Lung (tissue), 12 donors: ENCODE data around the gene HOXA9. TPM values are rescaled to one million over a fixed set of nuclear protein-coding genes. Genes with fewer than 3 reads are reported as not detected.

ENCODE experiments used
- ATAC-seq: fragments of 200-7000 bp; cut with Tn5 transposase; one replicate; pipeline ENCODE4 v1.9.1; 2020; ENCODE audit warnings: moderate number of reproducible peaks; ENCODE audit not compliant: insufficient read depth, low FRiP score
- DNase-seq, 3 donors: peaks; one replicate each; pipeline ENCODE4 v3.0.0-alpha.2; 2013 to 2017
- H3K27ac ChIP-seq, 2 donors: one replicate each; pipeline ENCODE4 v1.5.1; 2013; ENCODE audit warnings: mild to moderate bottlenecking in 2 of 2, moderate library complexity in 2 of 2, control low read depth in 1 of 2, inconsistent platforms in 1 of 2, low read depth in 1 of 2, low read length in 1 of 2
- H3K27me3 ChIP-seq, 3 donors: one replicate each; pipeline ENCODE4 v1.5.1; 2013; ENCODE audit warnings: low read length in 2 of 3; ENCODE audit not compliant: control insufficient read depth in 3 of 3, insufficient read depth in 3 of 3
- H3K36me3 ChIP-seq, 4 donors: one replicate each; pipeline ENCODE4 v1.5.1; 2013; ENCODE audit warnings: low read length in 4 of 4, mild to moderate bottlenecking in 1 of 4, moderate library complexity in 1 of 4; ENCODE audit not compliant: control insufficient read depth in 4 of 4, insufficient read depth in 4 of 4
- H3K4me1 ChIP-seq, 5 donors: one replicate each; pipeline ENCODE4 v1.5.1; 2013; ENCODE audit warnings: low read length in 5 of 5, mild to moderate bottlenecking in 2 of 5, moderate library complexity in 1 of 5; ENCODE audit not compliant: control insufficient read depth in 5 of 5, insufficient read depth in 5 of 5
- H3K4me3 ChIP-seq: one replicate; pipeline ENCODE4 v1.5.1; 2013; ENCODE audit warnings: mild to moderate bottlenecking, control low read depth, moderate library complexity
- H3K9ac ChIP-seq, 2 donors: one replicate each; pipeline ENCODE4 v1.5.1; 2013; ENCODE audit warnings: low read length in 2 of 2, control low read depth in 1 of 2; ENCODE audit not compliant: insufficient read depth in 1 of 2
- H3K9me3 ChIP-seq, 4 donors: one replicate each; pipeline ENCODE4 v1.5.1; 2013; ENCODE audit warnings: low read length in 3 of 4, mild to moderate bottlenecking in 1 of 4, moderate library complexity in 1 of 4; ENCODE audit not compliant: control insufficient read depth in 4 of 4, insufficient read depth in 3 of 4
- WGBS, 2 donors: extraction: QIAGEN DNeasy Blood & Tissue Kit; methylation state at CpG; one replicate each; pipeline ENCODE4 v1.1.7; 2013; 5-methylcytosine and 5-hydroxymethylcytosine counted together
- polyA plus RNA-seq, 2 donors: library from polyadenylated mRNA; stranded (reverse); fragments of 200-250 nt; gene quantifications; one replicate each; pipeline ENCODE4 v1.2.1, GENCODE V29; 2013
- total RNA-seq, 2 donors: library from RNA; depleted of rRNA in 1 of 2; stranded (reverse); fragments of >200 nt in 1 of 2; gene quantifications; one replicate each; pipeline ENCODE4 v1.2.1, GENCODE V29; 2014 to 2021
- TF ChIP-seq, protein P1 (sequence below): IDR thresholded peaks from 2 replicates; pipeline ENCODE4 v1.5.1; 2012; ENCODE audit warnings: mild to moderate bottlenecking; ENCODE audit errors: control extremely low read depth, extremely low read depth
- donor health status: control.
- donor health status: control.
- donor health status: Bipolar disorder and iron deficiency.
- donor health status: healthy.
- donor health status: DM: yes; HTN: yes; CAD: no.

The HOXA9 gene
- total and polyA plus RNA-seq, 4 donors = 0.11 to 0.85 (median 0.43) TPM

DNA sequence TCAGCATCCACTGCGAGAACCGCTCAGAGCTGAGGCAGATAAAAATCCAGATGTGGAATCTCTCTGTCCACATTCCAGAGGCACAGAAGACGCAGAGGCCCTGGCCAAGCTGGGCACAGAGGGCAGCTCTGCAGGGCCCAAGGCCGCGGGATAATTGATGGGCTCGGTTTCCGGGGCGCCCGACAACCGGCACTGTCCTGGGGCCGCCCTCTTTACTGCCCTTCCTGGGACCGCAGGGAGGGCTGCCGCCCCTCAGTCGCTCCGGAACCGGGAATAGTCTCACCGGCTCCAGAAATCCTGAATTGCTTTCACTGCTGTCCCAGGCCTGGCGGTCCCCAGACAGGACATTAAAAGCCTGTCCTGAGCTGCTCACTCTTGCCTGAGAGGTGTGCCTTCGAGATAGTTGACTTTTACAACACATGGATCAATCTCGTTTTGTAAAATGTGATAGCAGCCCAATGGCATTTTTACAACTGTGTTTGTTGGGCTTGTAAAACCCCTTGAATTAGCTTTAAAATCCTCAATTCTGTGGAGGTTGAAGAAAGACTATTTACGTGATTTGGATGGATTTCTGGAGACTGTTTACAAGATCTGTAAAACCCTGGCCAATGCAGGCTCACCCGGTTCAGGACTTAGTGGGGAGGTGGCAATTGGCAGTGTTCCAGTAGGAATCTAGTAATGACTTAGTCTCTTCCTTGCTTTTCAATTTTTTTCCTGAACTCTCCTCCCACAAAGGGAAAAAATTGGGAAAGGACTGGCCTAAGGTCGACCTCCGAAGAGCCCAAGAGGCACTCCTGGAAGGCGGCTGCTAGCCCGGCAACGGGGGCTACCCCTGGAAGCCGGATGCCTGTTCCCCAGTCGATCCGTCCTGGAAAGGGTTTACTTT, 16.3 kb downstream of the HOXA9 start:
- peaks cover 0 to 62% (median 23%) of the 10 kb centered on the region in 3 donors for H3K27me3 ChIP-seq

DNA sequence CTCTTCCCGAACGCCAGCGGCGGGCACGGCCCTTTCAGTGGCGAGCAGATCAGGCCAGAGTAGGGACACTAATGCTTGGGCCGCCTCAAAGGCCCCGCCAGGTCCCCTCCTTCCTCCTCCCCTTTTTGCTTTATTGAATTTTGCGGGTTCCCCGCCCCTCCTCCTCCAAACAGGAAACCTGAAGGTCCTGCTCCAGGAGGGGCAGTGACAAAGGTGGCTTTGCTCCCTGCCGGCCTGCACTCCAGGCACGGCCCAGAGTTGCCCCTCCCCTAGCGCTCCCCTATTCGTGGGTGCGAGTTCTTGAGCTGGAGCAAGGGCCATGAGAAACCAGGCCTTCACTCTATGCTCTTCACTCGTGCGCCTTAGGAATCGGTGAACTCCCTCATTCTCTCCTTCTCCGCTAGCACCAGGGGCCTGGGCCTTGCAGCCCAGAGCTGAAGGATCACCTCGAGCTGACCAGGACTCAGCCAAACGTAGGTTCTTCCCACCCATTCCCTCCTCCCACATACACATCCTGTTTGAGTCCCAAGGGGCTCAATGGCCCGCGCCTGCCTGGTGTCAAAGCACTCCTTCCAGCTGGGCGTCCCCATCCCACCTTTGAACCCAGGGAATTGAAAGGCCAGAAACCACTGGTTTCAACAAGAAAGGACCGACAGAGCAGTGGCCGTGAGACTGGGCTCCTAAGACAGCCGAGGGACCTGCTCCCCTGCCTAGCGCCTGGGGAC, 17.1 kb downstream of the HOXA9 start:
- Histone ChIP-seq H3K4me3 (peak overlapping the region; percentile 2), H3K9ac (peak overlapping the region in 1 of 2 donors; percentile 87), H3K9me3 (peaks cover 0 to 4% (median 0%) of the 10 kb centered on the region in 4 donors), H3K27ac (peak overlapping the region in 1 of 2 donors; percentile 95), H3K36me3 (peaks cover 0 to 9% (median under 1%) of the 10 kb centered on the region in 4 donors), H3K27me3 (peaks cover 0 to 54% (median 15%) of the 10 kb centered on the region in 3 donors), H3K4me1 (peaks cover 0 to 58% (median 8%) of the 10 kb centered on the region in 5 donors)
- TF ChIP-seq, protein P1, sequence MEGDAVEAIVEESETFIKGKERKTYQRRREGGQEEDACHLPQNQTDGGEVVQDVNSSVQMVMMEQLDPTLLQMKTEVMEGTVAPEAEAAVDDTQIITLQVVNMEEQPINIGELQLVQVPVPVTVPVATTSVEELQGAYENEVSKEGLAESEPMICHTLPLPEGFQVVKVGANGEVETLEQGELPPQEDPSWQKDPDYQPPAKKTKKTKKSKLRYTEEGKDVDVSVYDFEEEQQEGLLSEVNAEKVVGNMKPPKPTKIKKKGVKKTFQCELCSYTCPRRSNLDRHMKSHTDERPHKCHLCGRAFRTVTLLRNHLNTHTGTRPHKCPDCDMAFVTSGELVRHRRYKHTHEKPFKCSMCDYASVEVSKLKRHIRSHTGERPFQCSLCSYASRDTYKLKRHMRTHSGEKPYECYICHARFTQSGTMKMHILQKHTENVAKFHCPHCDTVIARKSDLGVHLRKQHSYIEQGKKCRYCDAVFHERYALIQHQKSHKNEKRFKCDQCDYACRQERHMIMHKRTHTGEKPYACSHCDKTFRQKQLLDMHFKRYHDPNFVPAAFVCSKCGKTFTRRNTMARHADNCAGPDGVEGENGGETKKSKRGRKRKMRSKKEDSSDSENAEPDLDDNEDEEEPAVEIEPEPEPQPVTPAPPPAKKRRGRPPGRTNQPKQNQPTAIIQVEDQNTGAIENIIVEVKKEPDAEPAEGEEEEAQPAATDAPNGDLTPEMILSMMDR = no peak
- 10 to 16% methylated on average over 28 of the region's 28 CpGs for WGBS, 2 donors
- ATAC-seq (no peak), DNase-seq (peak; percentile 62 to 77 (median 72))

More for the DNA sequence above, 16.3 kb downstream of the HOXA9 start:
- 21 to 33% methylated on average over 30 of the region's 30 CpGs for WGBS, 2 donors
- H3K4me1 ChIP-seq = peaks cover 0 to 63% (median 8%) of the 10 kb centered on the region in 5 donors
- peaks cover 0 to 4% (median 0%) of the 10 kb centered on the region in 4 donors for H3K9me3 ChIP-seq
- ATAC-seq = no peak
- H3K9ac ChIP-seq = peak overlapping the region in 1 of 2 donors; percentile 87
- H3K36me3 ChIP-seq = peaks cover 0 to 5% (median 0%) of the 10 kb centered on the region in 4 donors
- DNase-seq = peak; percentile 48 to 86 (median 77)
- peak overlapping the region in 1 of 2 donors; percentile 95 for H3K27ac ChIP-seq
- no peak overlapping the region for H3K4me3 ChIP-seq
- TF ChIP-seq, protein P1 = no peak

DNA sequence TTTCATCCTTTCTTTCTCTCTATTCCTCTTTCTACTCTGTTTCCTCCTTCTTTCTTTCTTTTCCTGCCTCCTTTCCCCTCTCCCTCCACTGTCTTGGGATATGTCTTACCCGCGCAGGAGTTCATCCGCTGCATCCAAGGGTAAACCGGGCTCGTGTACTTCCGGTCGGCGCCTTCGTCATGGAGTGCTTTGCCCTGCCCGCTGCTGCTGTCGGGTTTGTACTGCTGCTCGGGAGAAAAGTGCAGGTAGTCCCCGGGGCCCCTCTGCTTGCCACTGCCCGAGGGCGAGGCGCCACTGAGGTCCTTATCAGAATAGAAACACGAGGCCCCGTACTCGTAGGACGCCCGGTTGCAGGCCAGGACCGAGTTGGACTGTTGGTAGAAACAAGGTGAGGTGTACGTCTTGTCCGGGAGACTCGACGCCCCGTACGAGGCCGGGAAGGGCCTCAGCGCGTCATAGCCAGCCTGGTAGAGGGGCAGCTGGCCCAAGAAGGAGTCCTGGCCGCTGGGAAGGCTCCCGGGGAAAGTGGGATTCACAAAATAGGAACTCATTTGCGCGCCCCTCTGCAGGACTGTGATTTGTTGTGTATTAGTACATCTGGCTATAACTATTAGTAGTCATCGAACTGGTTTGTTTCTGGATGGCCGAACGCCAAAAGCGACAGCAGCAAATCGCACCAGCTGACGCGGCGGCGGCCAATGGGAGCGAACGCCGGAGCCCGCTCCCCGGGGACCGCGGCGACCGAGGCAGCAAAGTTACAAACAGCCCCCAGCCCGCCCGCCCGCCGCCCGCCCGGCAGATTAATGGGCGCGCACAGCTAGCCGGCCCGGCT, 17.9 kb downstream of the HOXA9 start, which contains the start of gene HOXA6:
Gene HOXA6, minus strand, starts transcription at position 576 of the 832 bp plus-strand sequence. Its CDS starts 25 bp downstream, at position 551.
- TF ChIP-seq, protein P1 = no peak
- Histone ChIP-seq H3K27me3 (peaks cover 0 to 54% (median 14%) of the 10 kb centered on the region in 3 donors), H3K4me1 (peaks cover 0 to 51% (median 8%) of the 10 kb centered on the region in 5 donors), H3K9me3 (peaks cover 0 to 4% (median 0%) of the 10 kb centered on the region in 4 donors), H3K27ac (peak within 1 kb of the TSS in 1 of 2 donors; percentile 95), H3K36me3 (peaks cover 0 to 17% (median under 1%) of the 10 kb centered on the region in 4 donors), H3K4me3 (peak within 1 kb of the TSS; percentile 14), H3K9ac (peak within 1 kb of the TSS; percentile 25 to 96)
- no peak for ATAC-seq
- DNase-seq = peak; percentile 86 to 93 (median 90)
- 10 to 17% methylated on average over 63 of the region's 63 CpGs for WGBS, 2 donors
